ENCODE measurements around the gene NAAA.
"Not testable (repeated sequence)": the region's sequence is repeated elsewhere in the genome, so short reads cannot be mapped to it uniquely, and the experiment has no call there.

Gene NAAA

GRCh38 chr4:75940692-75941253 lies at the start of gene NAAA:
Gene NAAA, minus strand, starts transcription at chr4:75941013. Its CDS starts 64 bp downstream, at chr4:75940949.
- DNase-seq, result no peak

- DNase-seq, result no peak
Measured at GRCh38 chr4:75989846-75990528, 49.2 kb upstream of the NAAA start.

GRCh38 chr4:75985116-75985515 lies 44.3 kb upstream of the NAAA start:
- DNase-seq, result no peak

GRCh38 chr4:75980576-75980975 lies 39.8 kb upstream of the NAAA start:
- no peak for DNase-seq

GRCh38 chr4:75976177-75976576 lies 35.4 kb upstream of the NAAA start:
- DNase-seq, result no peak

GRCh38 chr4:75973766-75974165 lies 33.0 kb upstream of the NAAA start:
- DNase-seq, result no peak

GRCh38 chr4:75968084-75968483 lies 27.3 kb upstream of the NAAA start:
- no peak for DNase-seq

- DNase-seq, result no peak
Measured at GRCh38 chr4:75963558-75963957, 22.7 kb upstream of the NAAA start.

GRCh38 chr4:75962072-75962471 lies 21.3 kb upstream of the NAAA start:
- DNase-seq, result not testable (repeated sequence)

GRCh38 chr4:75958546-75958945 lies 17.7 kb upstream of the NAAA start:
- DNase-seq, result not testable (repeated sequence)

- not testable (repeated sequence) for DNase-seq
Measured at GRCh38 chr4:75954811-75955210, 14.0 kb upstream of the NAAA start.

GRCh38 chr4:75953509-75953908 lies 12.7 kb upstream of the NAAA start:
- no peak for DNase-seq

GRCh38 chr4:75950213-75950815 lies 9.5 kb upstream of the NAAA start:
- DNase-seq, result no peak

- no peak for DNase-seq
Measured at GRCh38 chr4:75948822-75949444, 8.1 kb upstream of the NAAA start.

- DNase-seq, result no peak
Measured at GRCh38 chr4:75939890-75940691, 722 bp downstream of the NAAA start.

GRCh38 chr4:75935628-75936027 lies 5.2 kb downstream of the NAAA start:
- no peak for DNase-seq

- no peak for DNase-seq
Measured at GRCh38 chr4:75930152-75930551, 10.7 kb downstream of the NAAA start.

- not testable (repeated sequence) for DNase-seq
Measured at GRCh38 chr4:75924916-75925315, 15.9 kb downstream of the NAAA start.

- peak; percentile 59 for DNase-seq
Measured at GRCh38 chr4:75924309-75924827, 16.4 kb downstream of the NAAA start.

- DNase-seq, result no peak
Measured at GRCh38 chr4:75922588-75922987, 18.2 kb downstream of the NAAA start.

GRCh38 chr4:75921910-75922309 lies 18.9 kb downstream of the NAAA start:
- DNase-seq, result no peak

GRCh38 chr4:75920327-75920726 lies 20.5 kb downstream of the NAAA start:
- DNase-seq, result no peak

GRCh38 chr4:75919920-75920319 lies 20.9 kb downstream of the NAAA start:
- peak; percentile 35 for DNase-seq

Data from NCI-H2081 treated with DMSO at 0.1 percent for 48 hours (cell line).